GM12892 (cell line): ENCODE measurements around the gene ADCK2.
"Not testable (repeated sequence)": the region's sequence is repeated elsewhere in the genome, so short reads cannot be mapped to it uniquely, and the experiment has no call there.

Experiments used
- POLR2A ChIP-seq: IDR thresholded peaks from 2 replicates; pipeline ENCODE4 v1.6.1; 2011; ENCODE audit warnings: low read depth, low read length, control low read depth
- POLR2AphosphoS5 ChIP-seq: IDR thresholded peaks from 2 replicates; pipeline ENCODE4 v1.6.1; 2011; ENCODE audit warnings: low read depth, low read length, control low read depth

- TF ChIP-seq POLR2AphosphoS5, POLR2A: not testable (repeated sequence)
Measured at GRCh38 chr7:140625192-140625558, 47.6 kb upstream of the ADCK2 start.
